A549 (cell line): ENCODE data around the gene SND1. TPM values are rescaled to one million over a fixed set of nuclear protein-coding genes. Genes with fewer than 3 reads are reported as not detected.

Experiments
- ATAC-seq, 2 experiments: fragments of 200-7000 bp in 1 of 2; fragments of >200 bp in 1 of 2; cut with Nextera tagmentation in 1 of 2; cut with Tn5 transposase in 1 of 2; 3 replicates each; pipeline versions ENCODE4 v1.8.0 to v1.9.1; 2018 to 2020; ENCODE audit warnings: mild to moderate bottlenecking in 1 of 2, moderate library complexity in 1 of 2
- CTCF ChIA-PET: fragments of 300-600 bp; sonication (Branson Sonifier 250); formaldehyde crosslinking; extraction: SDS; loops from one replicate; lab custom pipeline; 2021; ENCODE audit warnings: antibody characterized with exemption, inconsistent platforms; lab: Yijun Ruan, JAX
- POLR2A ChIA-PET: fragments of 350-600 bp; formaldehyde crosslinking; extraction: SDS; loops from one replicate; lab custom pipeline; 2021; ENCODE audit warnings: antibody characterized with exemption, inconsistent platforms; lab: Yijun Ruan, JAX
- DNase-seq, 2 experiments: peaks; one replicate each; pipeline versions ENCODE4 v3.0.0 to v3.0.0-alpha.2; 2011 to 2016; ENCODE audit warnings: low read depth in 1 of 2, low spot score in 1 of 2
- FAIRE-seq: peaks from 2 replicates; lab custom pipeline; 2011; peaks lifted over from hg19 to GRCh38; lab: Jason Lieb, UNC
- H3K27ac ChIP-seq, 2 experiments: fragments of >200 bp; sonication (Bioruptor Twin); formaldehyde crosslinking; 3 replicates each; pipeline ENCODE4 v1.5.1; 2016 to 2017
- H3K4me1 ChIP-seq: fragments of >200 bp; sonication (Bioruptor Twin); formaldehyde crosslinking; 3 replicates; pipeline ENCODE4 v1.6.1; 2016
- H3K4me2 ChIP-seq: fragments of >200 bp; sonication (Bioruptor Twin); formaldehyde crosslinking; 3 replicates; pipeline ENCODE4 v1.6.1; 2016
- H3K4me3 ChIP-seq: fragments of >200 bp; sonication (Bioruptor Twin); formaldehyde crosslinking; 3 replicates; pipeline ENCODE4 v1.5.1; 2016
- H3K9me3 ChIP-seq: fragments of >200 bp; sonication (Bioruptor Twin); formaldehyde crosslinking; 3 replicates; pipeline ENCODE4 v1.6.1; 2016
- BHLHE40 ChIP-seq: IDR thresholded peaks from 2 replicates; pipeline ENCODE4 v1.6.1; 2012; ENCODE audit warnings: low read depth, low read length, inconsistent platforms
- CEBPB ChIP-seq, 2 experiments: fragments of >200 bp in 1 of 2; sonication (Bioruptor Twin) in 1 of 2; formaldehyde crosslinking in 1 of 2; IDR thresholded peaks; 2 replicates each; pipeline ENCODE4 v1.6.1; 2012 to 2016
- CHD4 ChIP-seq: fragments of 200-600 bp; sonication (generic); IDR thresholded peaks from 2 replicates; pipeline ENCODE4 v1.6.1; 2016; ENCODE audit warnings: antibody characterized with exemption, mild to moderate bottlenecking, borderline replicate concordance
- ESRRA ChIP-seq: fragments of 150-350 bp; IDR thresholded peaks from 2 replicates; pipeline ENCODE4 v1.6.1; 2014; ENCODE audit warnings: mild to moderate bottlenecking, low read length, borderline replicate concordance
- GATA3 ChIP-seq: IDR thresholded peaks from 2 replicates; pipeline ENCODE4 v1.6.1; 2012; ENCODE audit warnings: borderline replicate concordance
- HDAC2 ChIP-seq: fragments of 200-600 bp; sonication (generic); IDR thresholded peaks from 2 replicates; pipeline ENCODE4 v1.6.1; 2016
- HOXB13 ChIP-seq: fragments of 250-450 bp; sonication (Bioruptor Pico); IDR thresholded peaks from 2 replicates; pipeline ENCODE4 v1.5.0; 2020; ENCODE audit warnings: low read depth, mild to moderate bottlenecking, moderate library complexity
- HOXB5 ChIP-seq: fragments of 250-450 bp; sonication (Bioruptor Pico); IDR thresholded peaks from 2 replicates; pipeline ENCODE4 v1.5.0; 2020; ENCODE audit warnings: mild to moderate bottlenecking, moderate library complexity
- JUN ChIP-seq, 2 experiments: fragments of >200 bp; sonication (Bioruptor Twin); formaldehyde crosslinking; IDR thresholded peaks; 2 replicates in 1 of 2; 3 replicates in 1 of 2; pipeline ENCODE4 v1.6.1; 2016 to 2017
- KDM1A ChIP-seq: fragments of 200-600 bp; sonication (generic); IDR thresholded peaks from 2 replicates; pipeline ENCODE4 v1.6.1; 2016; ENCODE audit warnings: low read depth, mild to moderate bottlenecking
- MAFK ChIP-seq: fragments of 450-650 bp; IDR thresholded peaks from 2 replicates; pipeline ENCODE4 v1.6.1; 2014; ENCODE audit not compliant: partially characterized antibody
- MAZ ChIP-seq: fragments of 150-350 bp; IDR thresholded peaks from 2 replicates; pipeline ENCODE4 v1.6.1; 2014; ENCODE audit warnings: antibody characterized with exemption, low read depth, low read length, borderline replicate concordance
- NPAS2 ChIP-seq: fragments of 250-450 bp; sonication (Bioruptor Pico); IDR thresholded peaks from 2 replicates; pipeline ENCODE4 v1.8.0; 2022; ENCODE audit warnings: mild to moderate bottlenecking, moderate library complexity, borderline replicate concordance
- RAD21 ChIP-seq, 2 experiments: fragments of >200 bp in 1 of 2; sonication (Bioruptor Twin) in 1 of 2; formaldehyde crosslinking in 1 of 2; IDR thresholded peaks in 1 of 2; conservative IDR thresholded peaks in 1 of 2; 2 replicates in 1 of 2; 3 replicates in 1 of 2; pipeline ENCODE4 v1.6.1; 2012 to 2018; ENCODE audit warnings: inconsistent platforms in 1 of 2
- RFX5 ChIP-seq: fragments of 450-650 bp; IDR thresholded peaks from 2 replicates; pipeline ENCODE4 v1.7.1; 2014; ENCODE audit warnings: antibody characterized with exemption, mild to moderate bottlenecking, moderate library complexity
- SMC3 ChIP-seq: fragments of >200 bp; sonication (Bioruptor Twin); formaldehyde crosslinking; IDR thresholded peaks from 3 replicates; pipeline ENCODE4 v1.6.1; 2018; ENCODE audit warnings: inconsistent platforms
- ZC3H11A ChIP-seq: fragments of 450-650 bp; IDR thresholded peaks from 2 replicates; pipeline ENCODE4 v1.6.1; 2014; ENCODE audit warnings: antibody characterized with exemption, mild to moderate bottlenecking
- ZFP36 ChIP-seq: fragments of 450-650 bp; IDR thresholded peaks from 2 replicates; pipeline ENCODE4 v1.6.1; 2014; ENCODE audit warnings: borderline replicate concordance; ENCODE audit not compliant: partially characterized antibody
- WGBS: methylation state at CpG from one replicate; pipeline ENCODE4 v1.1.6; 2017; ENCODE audit errors: missing lambda C conversion rate; 5-methylcytosine and 5-hydroxymethylcytosine counted together
- polyA plus RNA-seq, 4 experiments: library from polyadenylated mRNA; depleted of rRNA in 3 of 4; stranded (reverse); fragments of >200 nt; fragmentation: RNase III in 1 of 4; extraction: RNeasy Plus Mini Kit Qiagen cat#74134 plus additional on column Dnase treatment in 1 of 4; gene quantifications; 2 replicates in 3 of 4; 3 replicates in 1 of 4; pipeline ENCODE4 v1.2.3, GENCODE V29; 2011 to 2017
- TF ChIP-seq, protein P1 (sequence below): fragments of 450-650 bp; IDR thresholded peaks from 2 replicates; pipeline ENCODE4 v1.6.1; 2014; ENCODE audit warnings: antibody characterized with exemption

The SND1 gene
- polyA plus RNA-seq, 2 of the 4 experiments (the other 2 are of a cell fraction): 102 to 138 TPM

GRCh38 chr7:128129224-128129864, 477.4 kb downstream of the SND1 start:
- no peak for DNase-seq
- no peak overlapping the region for H3K4me2 ChIP-seq
- ChIA-PET CTCF (interaction anchor here (3.6 kb wide), 1 partner anchor 80 kb away, joined by 19 read pairs; no protein-coding TSS in a partner anchor), POLR2A (no interaction called here)
- no peaks in the 10 kb centered on the region for H3K9me3 ChIP-seq
- TF ChIP-seq CEBPB (IDR thresholded peaks at IDR 0.05) (no peak), ZFP36 (no peak), KDM1A (no peak), RFX5 (no peak), JUN (IDR thresholded peaks at IDR 0.05) (no peak), HDAC2 (no peak), NPAS2 (CRISPR knock-in tag) (no peak), MAZ (no peak), RAD21 (conservative IDR thresholded peaks at IDR 0.05 in 1 of 2, IDR thresholded peaks at IDR 0.05 in 1 of 2) (no peak)
- TF ChIP-seq, protein P1, sequence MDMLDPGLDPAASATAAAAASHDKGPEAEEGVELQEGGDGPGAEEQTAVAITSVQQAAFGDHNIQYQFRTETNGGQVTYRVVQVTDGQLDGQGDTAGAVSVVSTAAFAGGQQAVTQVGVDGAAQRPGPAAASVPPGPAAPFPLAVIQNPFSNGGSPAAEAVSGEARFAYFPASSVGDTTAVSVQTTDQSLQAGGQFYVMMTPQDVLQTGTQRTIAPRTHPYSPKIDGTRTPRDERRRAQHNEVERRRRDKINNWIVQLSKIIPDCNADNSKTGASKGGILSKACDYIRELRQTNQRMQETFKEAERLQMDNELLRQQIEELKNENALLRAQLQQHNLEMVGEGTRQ: no peak
- no peak overlapping the region for H3K27ac ChIP-seq
- H3K4me1 ChIP-seq: no peaks in the 10 kb centered on the region
- ATAC-seq: no peak
- 62% methylated on average over 12 of the region's 12 CpGs for WGBS
- FAIRE-seq: no peak
- no peak overlapping the region for H3K4me3 ChIP-seq

DNA sequence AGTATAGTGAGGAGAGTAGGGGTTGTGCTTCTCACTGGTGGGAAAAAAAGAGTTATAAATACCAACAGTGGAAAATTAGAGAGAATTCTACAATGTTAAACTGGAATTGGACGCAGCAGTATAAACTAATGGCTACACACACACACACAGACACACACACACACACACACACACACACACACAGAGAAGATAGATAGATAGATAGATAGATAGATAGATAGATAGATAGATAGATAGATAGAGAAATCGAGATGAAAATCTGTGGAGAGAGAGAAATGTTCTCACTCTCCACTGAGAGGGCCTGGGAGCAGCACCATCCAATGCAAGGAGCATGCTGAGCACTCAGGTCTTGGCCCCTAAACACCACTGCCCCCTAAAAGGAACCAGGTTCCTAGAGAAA, 479.1 kb downstream of the SND1 start:
- Histone ChIP-seq H3K9me3 (no peaks in the 10 kb centered on the region), H3K4me3 (no peak overlapping the region), H3K4me2 (no peak overlapping the region), H3K4me1 (peaks cover 5% of the 10 kb centered on the region), H3K27ac (no peak overlapping the region)
- ATAC-seq: no peak
- ChIA-PET CTCF (interaction anchor here (1.0 to 3.6 kb wide), 2 partner anchors 79 to 84 kb away, joined by 3 to 19 read pairs; no protein-coding TSS in a partner anchor), POLR2A (no interaction called here)
- no peak for FAIRE-seq
- no peak for DNase-seq
- TF ChIP-seq ZC3H11A (no peak), HOXB13 (no peak), SMC3 (no peak), ESRRA (no peak), BHLHE40 (no peak)
- WGBS: 28% methylated on average over 2 of the region's 2 CpGs

DNA sequence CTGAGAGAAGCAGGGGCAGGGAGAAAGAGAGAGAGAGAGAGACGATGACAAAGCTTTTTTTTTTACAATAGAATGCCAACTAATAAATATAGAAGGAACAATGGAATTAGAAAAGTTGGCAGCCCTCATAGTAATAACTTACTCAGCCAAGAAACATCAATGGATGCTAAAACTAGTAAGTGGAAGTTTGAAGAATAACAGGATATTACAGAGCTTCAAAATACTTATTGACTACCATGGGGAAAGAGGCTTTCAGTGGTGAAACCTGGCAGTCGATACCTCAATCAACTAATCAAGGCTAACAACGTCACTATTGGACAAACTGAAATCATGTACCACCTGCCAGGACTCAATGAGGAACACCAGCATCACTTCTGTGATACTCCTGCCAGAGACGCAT, 479.7 kb downstream of the SND1 start:
- Histone ChIP-seq H3K4me2 (no peak overlapping the region), H3K4me3 (no peak overlapping the region), H3K4me1 (peaks cover 8% of the 10 kb centered on the region), H3K9me3 (no peaks in the 10 kb centered on the region), H3K27ac (no peak overlapping the region)
- ChIA-PET CTCF (interaction anchor here (3.6 kb wide), 1 partner anchor 78 kb away, joined by 19 read pairs; no protein-coding TSS in a partner anchor), POLR2A (no interaction called here)
- WGBS: 58% methylated on average over 4 of the region's 4 CpGs
- DNase-seq (no peak), ATAC-seq (no peak), FAIRE-seq (no peak)
- TF ChIP-seq CHD4 (no peak), JUN (IDR thresholded peaks at IDR 0.05) (no peak), MAFK (peak; percentile 3), NPAS2 (CRISPR knock-in tag) (no peak)

GRCh38 chr7:128132426-128133069, 480.6 kb downstream of the SND1 start:
- DNase-seq (no peak), FAIRE-seq (no peak), ATAC-seq (no peak)
- no peak overlapping the region for H3K27ac ChIP-seq
- no peaks in the 10 kb centered on the region for H3K9me3 ChIP-seq
- POLR2A ChIA-PET: no interaction called here
- H3K4me3 ChIP-seq: no peak overlapping the region
- CTCF ChIA-PET: interaction anchor here (1.2 kb wide), 1 partner anchor 77 kb away, joined by 9 read pairs; no protein-coding TSS in a partner anchor
- 59% methylated on average over 9 of the region's 9 CpGs for WGBS
- peaks cover 8% of the 10 kb centered on the region for H3K4me1 ChIP-seq
- no peak overlapping the region for H3K4me2 ChIP-seq
- TF ChIP-seq HOXB5 (CRISPR knock-in tag) (no peak), CHD4 (no peak), SMC3 (no peak), ZFP36 (no peak), GATA3 (no peak)
- TF ChIP-seq, protein P1: no peak
